B cell (primary cell): Measurements from ENCODE around the gene U2AF2. TPM values are rescaled to one million over a fixed set of nuclear protein-coding genes. Genes with fewer than 3 reads are reported as not detected.

ENCODE experiments used
- ATAC-seq: fragments of 200-7000 bp; cut with Tn5 transposase; one replicate; pipeline ENCODE4 v1.10.0; 2021; ENCODE audit warnings: low read depth, mild to moderate bottlenecking, moderate number of reproducible peaks, moderate library complexity
- CTCF ChIA-PET: fragments of 350-600 bp; sonication (Branson Sonifier 250); formaldehyde crosslinking; loops from one replicate; lab custom pipeline; 2021; ENCODE audit warnings: antibody characterized with exemption, inconsistent platforms; lab: Charles Lee
- POLR2A ChIA-PET: fragments of 350-600 bp; sonication (Branson Sonifier 250); formaldehyde crosslinking; loops from one replicate; lab custom pipeline; 2021; ENCODE audit warnings: antibody characterized with exemption; lab: Charles Lee
- DNase-seq: peaks from one replicate; pipeline ENCODE4 v3.0.0; 2013
- H2AFZ ChIP-seq: 2 replicates; pipeline ENCODE4 v1.6.1; 2012; ENCODE audit warnings: mild to moderate bottlenecking, low read depth, low read length; ENCODE audit not compliant: insufficient read depth, poor library complexity, severe bottlenecking
- H3K27ac ChIP-seq, 2 donors: 1 replicate in 1 of 2; 2 replicates in 1 of 2; pipeline ENCODE4 v1.5.1; 2012 to 2013; ENCODE audit warnings: low read length in 2 of 2, mild to moderate bottlenecking in 2 of 2, moderate library complexity in 1 of 2
- H3K27me3 ChIP-seq, 4 experiments: fragments of 200-600 bp in 1 of 4; sonication (generic) in 1 of 4; replicated peaks in 1 of 4; 1 replicate in 2 of 4; 2 replicates in 2 of 4; pipeline versions ENCODE4 v1.6.1 to v1.7.0; 2013 to 2016; ENCODE audit warnings: low read length in 3 of 4, mild to moderate bottlenecking in 2 of 4, mixed read lengths in 1 of 4, moderate library complexity in 1 of 4; ENCODE audit not compliant: insufficient read depth in 4 of 4, control insufficient read depth in 3 of 4; ENCODE audit errors: control extremely low read depth in 1 of 4
- H3K36me3 ChIP-seq, 2 experiments: replicated peaks in 1 of 2; 1 replicate in 1 of 2; 2 replicates in 1 of 2; pipeline versions ENCODE4 v1.6.1 to v1.7.1; 2013; ENCODE audit warnings: low read length in 1 of 2; ENCODE audit not compliant: insufficient read depth in 2 of 2, control insufficient read depth in 1 of 2; ENCODE audit errors: control extremely low read depth in 1 of 2, extremely low read depth in 1 of 2
- H3K4me1 ChIP-seq, 2 donors: fragments of 200-600 bp in 1 of 2; sonication (generic) in 1 of 2; 1 replicate in 1 of 2; 2 replicates in 1 of 2; pipeline versions ENCODE4 v1.5.1 to v1.6.1; 2013 to 2017; ENCODE audit warnings: low read length in 2 of 2; ENCODE audit not compliant: control insufficient read depth in 2 of 2, insufficient read depth in 2 of 2
- H3K4me2 ChIP-seq: replicated peaks from 2 replicates; pipeline ENCODE3; 2012; ENCODE audit warnings: mild to moderate bottlenecking, low read depth, low read length; ENCODE audit not compliant: poor library complexity, severe bottlenecking
- H3K4me3 ChIP-seq, 5 experiments: fragments of 200-600 bp in 1 of 5; sonication (generic) in 1 of 5; 1 replicate in 3 of 5; 2 replicates in 2 of 5; pipeline versions ENCODE4 v1.5.1 to v1.7.0; 2011 to 2016; ENCODE audit warnings: low read length in 4 of 5, mild to moderate bottlenecking in 4 of 5, low read depth in 2 of 5, control low read depth in 1 of 5, moderate library complexity in 1 of 5; ENCODE audit not compliant: insufficient read depth in 1 of 5; ENCODE audit errors: control extremely low read depth in 1 of 5, extremely low read depth in 1 of 5
- H3K79me2 ChIP-seq: fragments of 200-600 bp; sonication (generic); one replicate; pipeline ENCODE4 v1.6.0; 2016; ENCODE audit warnings: low read length; ENCODE audit not compliant: control insufficient read depth, insufficient read depth
- H3K9ac ChIP-seq: fragments of 200-600 bp; sonication (generic); 2 replicates; pipeline ENCODE4 v1.6.1; 2017; ENCODE audit warnings: mild to moderate bottlenecking, low read length, moderate library complexity
- H3K9me3 ChIP-seq, 3 donors: one replicate each; pipeline versions ENCODE4 v1.6.1 to v1.7.1; 2013; ENCODE audit warnings: low read length in 2 of 3; ENCODE audit not compliant: control insufficient read depth in 2 of 3, insufficient read depth in 1 of 3; ENCODE audit errors: control extremely low read depth in 1 of 3
- H4K20me1 ChIP-seq: 2 replicates; pipeline ENCODE4 v1.6.0; 2012; ENCODE audit warnings: mild to moderate bottlenecking, low read length; ENCODE audit not compliant: insufficient read depth, control insufficient read depth, poor library complexity, severe bottlenecking
- H3K27ac Mint-ChIP-seq: one replicate; pipeline ENCODE4 v1.8.0; 2021; ENCODE audit warnings: mixed read lengths
- H3K27me3 Mint-ChIP-seq: one replicate; pipeline ENCODE4 v1.8.0; 2021; ENCODE audit warnings: mixed read lengths
- H3K4me1 Mint-ChIP-seq: one replicate; pipeline ENCODE4 v1.8.0; 2021; ENCODE audit warnings: mixed read lengths
- H3K4me3 Mint-ChIP-seq: one replicate; pipeline ENCODE4 v1.8.0; 2021; ENCODE audit warnings: mixed read lengths
- H3K9me3 Mint-ChIP-seq: one replicate; pipeline ENCODE4 v1.8.0; 2022; ENCODE audit warnings: mixed read lengths; ENCODE audit not compliant: insufficient read depth
- CTCF ChIP-seq: fragments of 200-600 bp; IDR thresholded peaks from one replicate; pipeline ENCODE4 v1.8.0; 2022; ENCODE audit warnings: antibody characterized with exemption, mild to moderate bottlenecking
- EZH2 ChIP-seq: IDR thresholded peaks from 2 replicates; pipeline ENCODE4 v1.6.1; 2012; ENCODE audit warnings: borderline replicate concordance, low read depth, mild to moderate bottlenecking, moderate library complexity, low read length; ENCODE audit not compliant: insufficient read depth, poor library complexity, severe bottlenecking
- WGBS: methylation state at CpG from one replicate; pipeline ENCODE4 v1.1.5; 2013; ENCODE audit warnings: missing lambda C conversion rate; ENCODE audit not compliant: insufficient coverage; 5-methylcytosine and 5-hydroxymethylcytosine counted together
- intact Hi-C: fragments of 100-400 bp; cut with micrococcal nuclease; formaldehyde crosslinking; loops from one replicate; pipeline ENCODE4 v1.10.0; 2022
- polyA plus RNA-seq: library from polyadenylated mRNA; depleted of rRNA; stranded (reverse); fragments of >200 nt; gene quantifications from 2 replicates; pipeline ENCODE4 v1.2.3, GENCODE V29; 2012
- total RNA-seq, 2 donors: library from RNA; stranded (reverse); fragments of 120-200 nt in 1 of 2; gene quantifications; 1 replicate in 1 of 2; 2 replicates in 1 of 2; pipeline versions ENCODE4 v1.2.3 to v1.2.4, GENCODE V29; 2013 to 2022

The U2AF2 gene
- total and polyA plus RNA-seq, 2 donors (not counting 1 experiment from before 2014, with no cell fraction given): 275 to 300 TPM

- intact Hi-C loops: no loop called here
- Histone ChIP-seq H3K9me3 (peaks cover 0 to 2% (median 0%) of the 10 kb centered on the region in 3 donors), H4K20me1 (peaks cover 86% of the 10 kb centered on the region), H3K27me3 (no peaks in the 10 kb centered on the region), H3K36me3 (peaks cover 0 to 83% of the 10 kb centered on the region in 2 experiments), H3K9ac (no peak overlapping the region), H3K79me2 (peaks cover 93% of the 10 kb centered on the region), H2AFZ (no peak overlapping the region), H3K4me1 (peaks cover 42 to 59% of the 10 kb centered on the region in 2 donors), H3K27ac (no peak overlapping the region), H3K4me2 (no peak overlapping the region), H3K4me3 (no peak overlapping the region)
- ChIA-PET POLR2A (no interaction called here), CTCF (interaction anchor here (0.6 kb wide), 1 partner anchor 214 kb away, joined by 3 read pairs; no protein-coding TSS in a partner anchor)
- ATAC-seq: no peak
- Mint-ChIP-seq H3K4me3 (no peak overlapping the region), H3K27ac (peak overlapping the region; percentile 26), H3K4me1 (peaks cover 62% of the 10 kb centered on the region), H3K9me3 (no peaks in the 10 kb centered on the region), H3K27me3 (no peaks in the 10 kb centered on the region)
- no peak for DNase-seq
- TF ChIP-seq EZH2: no peak
- TF ChIP-seq CTCF: no peak
- WGBS: 93% methylated on average over 7 of the region's 9 CpGs
Measured at GRCh38 chr19:55681131-55682092, 26.6 kb downstream of the U2AF2 start.
